Endothelial cell of umbilical vein (primary cell): ENCODE data around the gene HPGD.

Source experiments
- GATA2 ChIP-seq: IDR thresholded peaks from 2 replicates; pipeline ENCODE4 v1.7.0; 2011; ENCODE audit warnings: low read depth, mild to moderate bottlenecking, moderate library complexity, mixed read lengths, low read length; ENCODE audit not compliant: insufficient read length, insufficient read depth
- POLR2A ChIP-seq: IDR thresholded peaks from 2 replicates; pipeline ENCODE4 v1.6.1; 2012; ENCODE audit warnings: low read depth, mild to moderate bottlenecking, control low read depth, low read length
- POLR2AphosphoS5 ChIP-seq: IDR thresholded peaks from 2 replicates; pipeline ENCODE4 v1.6.1; 2012; ENCODE audit warnings: low read depth, mild to moderate bottlenecking, control low read depth, low read length, moderate library complexity; ENCODE audit not compliant: insufficient read depth
- TF ChIP-seq, protein P1 (sequence below), 2 donors: IDR thresholded peaks; 1 replicate in 1 of 2; 2 replicates in 1 of 2; pipeline ENCODE4 v1.5.1; 2011; ENCODE audit warnings: low read length in 2 of 2, mild to moderate bottlenecking in 2 of 2, moderate library complexity in 2 of 2, control low read depth in 1 of 2, inconsistent platforms in 1 of 2, low read depth in 1 of 2; ENCODE audit not compliant: insufficient read depth in 1 of 2; ENCODE audit errors: extremely low read depth in 1 of 2
- TF ChIP-seq, protein P2 (sequence below): IDR thresholded peaks from 2 replicates; pipeline ENCODE4 v1.6.1; 2011; ENCODE audit not compliant: insufficient read depth, insufficient read length

DNA sequence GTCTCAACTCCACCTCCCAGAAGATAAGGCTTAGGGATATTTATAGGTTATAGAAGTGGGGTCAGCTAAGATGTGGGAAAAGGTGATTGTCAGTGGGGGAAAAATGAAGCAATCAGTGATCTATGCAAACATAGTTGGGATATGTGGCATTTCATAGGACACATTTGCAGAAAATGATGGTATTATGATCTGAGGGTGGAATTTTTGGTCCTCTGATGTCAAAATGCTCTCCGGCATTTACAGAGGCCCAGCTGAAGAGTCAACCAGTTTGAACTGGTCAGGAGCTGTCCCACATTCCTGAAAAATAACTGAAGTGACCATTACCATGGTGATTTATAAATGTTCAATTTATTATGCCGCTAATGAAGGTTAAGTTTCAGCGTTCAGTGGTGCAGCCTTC lies 12.2 kb upstream of the HPGD start:
- TF ChIP-seq POLR2AphosphoS5 (no peak), POLR2A (no peak), GATA2 (no peak)
- TF ChIP-seq, protein P1, sequence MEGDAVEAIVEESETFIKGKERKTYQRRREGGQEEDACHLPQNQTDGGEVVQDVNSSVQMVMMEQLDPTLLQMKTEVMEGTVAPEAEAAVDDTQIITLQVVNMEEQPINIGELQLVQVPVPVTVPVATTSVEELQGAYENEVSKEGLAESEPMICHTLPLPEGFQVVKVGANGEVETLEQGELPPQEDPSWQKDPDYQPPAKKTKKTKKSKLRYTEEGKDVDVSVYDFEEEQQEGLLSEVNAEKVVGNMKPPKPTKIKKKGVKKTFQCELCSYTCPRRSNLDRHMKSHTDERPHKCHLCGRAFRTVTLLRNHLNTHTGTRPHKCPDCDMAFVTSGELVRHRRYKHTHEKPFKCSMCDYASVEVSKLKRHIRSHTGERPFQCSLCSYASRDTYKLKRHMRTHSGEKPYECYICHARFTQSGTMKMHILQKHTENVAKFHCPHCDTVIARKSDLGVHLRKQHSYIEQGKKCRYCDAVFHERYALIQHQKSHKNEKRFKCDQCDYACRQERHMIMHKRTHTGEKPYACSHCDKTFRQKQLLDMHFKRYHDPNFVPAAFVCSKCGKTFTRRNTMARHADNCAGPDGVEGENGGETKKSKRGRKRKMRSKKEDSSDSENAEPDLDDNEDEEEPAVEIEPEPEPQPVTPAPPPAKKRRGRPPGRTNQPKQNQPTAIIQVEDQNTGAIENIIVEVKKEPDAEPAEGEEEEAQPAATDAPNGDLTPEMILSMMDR (IDR thresholded peaks at IDR 0.05; ENCODE audit: extremely low read depth in 1 of 2, insufficient read depth in 1 of 2, low read depth in 1 of 2, low read length in 2 of 2), result no peak
- TF ChIP-seq, protein P2, sequence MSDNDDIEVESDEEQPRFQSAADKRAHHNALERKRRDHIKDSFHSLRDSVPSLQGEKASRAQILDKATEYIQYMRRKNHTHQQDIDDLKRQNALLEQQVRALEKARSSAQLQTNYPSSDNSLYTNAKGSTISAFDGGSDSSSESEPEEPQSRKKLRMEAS, result no peak
